ENCODE results near the gene HES2.
"Not testable (repeated sequence)": the region's sequence is repeated elsewhere in the genome, so short reads cannot be mapped to it uniquely, and the experiment has no call there.

The HES2 gene

GRCh38 chr1:6461051-6461530 is 41.4 kb upstream of the HES2 start:
- in situ Hi-C loops (cut with MboI; ENCODE audit: low sequenced_read_pairs, unreplicated experiment), result no loop called here

DNA sequence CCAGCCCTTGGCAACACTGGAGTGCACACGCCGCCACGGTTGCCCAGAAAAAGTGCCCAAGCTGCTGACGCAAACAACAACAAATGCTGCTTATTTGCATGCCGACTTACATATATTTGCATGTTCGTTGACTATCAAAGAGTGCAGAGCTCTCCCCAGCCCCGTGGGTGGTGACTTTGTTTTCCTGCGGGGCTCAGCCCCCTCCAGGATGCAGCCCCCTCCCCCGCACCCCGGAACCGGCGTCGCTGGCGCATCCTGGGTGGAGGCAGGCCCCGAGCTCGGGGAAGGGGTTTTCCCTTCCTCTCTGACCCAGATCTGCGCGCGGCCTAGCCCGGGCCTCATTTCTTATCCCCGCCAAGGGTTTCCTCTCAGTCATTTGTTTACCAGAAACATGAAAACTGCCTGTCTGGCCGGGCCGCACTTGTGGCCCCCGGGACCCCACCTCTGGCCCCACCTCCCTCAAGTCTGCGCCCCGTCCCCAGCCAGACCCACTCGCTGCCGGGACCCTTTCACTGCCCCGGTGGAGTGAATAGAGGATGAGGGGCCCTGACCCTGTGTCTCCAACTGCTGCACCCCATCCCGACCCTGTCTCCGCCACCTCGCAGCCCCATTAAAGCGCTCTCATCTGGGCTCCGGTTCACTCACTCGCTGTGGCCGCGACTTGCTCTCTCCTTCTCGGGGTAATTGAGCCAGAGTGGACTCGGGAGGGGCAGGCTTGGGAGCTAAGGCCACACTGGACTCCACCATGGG is 40.8 kb upstream of the HES2 start:
- in situ Hi-C loops (cut with MboI; ENCODE audit: low sequenced_read_pairs, unreplicated experiment), result no loop called here
- DNase-seq (ENCODE audit: low spot score), result peak; percentile 83
- TF ChIP-seq CTCF (IDR thresholded peaks at IDR 0.05; ENCODE audit: borderline replicate concordance, control extremely low read depth, extremely low read depth, insufficient read depth, missing control alignments), result no peak

More at GRCh38 chr1:6461051-6461530, 41.4 kb upstream of the HES2 start:
- no peak for TF ChIP-seq CTCF (IDR thresholded peaks at IDR 0.05; ENCODE audit: borderline replicate concordance, control extremely low read depth, extremely low read depth, insufficient read depth, missing control alignments)
- DNase-seq (ENCODE audit: low spot score), result no peak

DNA sequence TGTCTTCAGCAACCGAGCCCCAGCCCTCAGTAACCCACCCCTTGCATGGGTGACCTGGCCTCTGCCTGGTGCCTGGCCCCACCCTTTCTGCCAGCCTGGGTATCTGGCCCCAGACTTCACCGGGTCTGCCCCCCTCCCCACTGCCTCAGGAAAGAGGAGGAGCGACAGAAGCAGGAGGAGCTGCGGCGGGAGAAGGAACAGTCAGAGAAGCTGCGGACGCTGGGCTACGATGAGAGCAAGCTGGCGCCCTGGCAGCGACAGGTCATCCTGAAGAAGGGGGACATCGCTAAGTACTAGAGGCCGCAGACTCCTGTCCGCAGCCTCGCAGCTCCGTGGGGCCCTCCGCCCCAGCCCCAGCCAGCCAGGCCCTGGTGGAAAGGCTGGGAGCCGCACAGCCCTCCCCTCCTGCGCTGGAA is 40.1 kb upstream of the HES2 start:
- TF ChIP-seq CTCF (IDR thresholded peaks at IDR 0.05; ENCODE audit: borderline replicate concordance, control extremely low read depth, extremely low read depth, insufficient read depth, missing control alignments), result no peak
- no peak for DNase-seq (ENCODE audit: low spot score)
- in situ Hi-C loops (cut with MboI; ENCODE audit: low sequenced_read_pairs, unreplicated experiment), result no loop called here

GRCh38 chr1:6456800-6457466 is 37.2 kb upstream of the HES2 start:
- no peak for TF ChIP-seq CTCF (IDR thresholded peaks at IDR 0.05; ENCODE audit: borderline replicate concordance, control extremely low read depth, extremely low read depth, insufficient read depth, missing control alignments)
- no peak for DNase-seq (ENCODE audit: low spot score)
- in situ Hi-C loops (cut with MboI; ENCODE audit: low sequenced_read_pairs, unreplicated experiment), result no loop called here

GRCh38 chr1:6455752-6456520 is 36.2 kb upstream of the HES2 start:
- in situ Hi-C loops (cut with MboI; ENCODE audit: low sequenced_read_pairs, unreplicated experiment); DNase-seq (ENCODE audit: low spot score): not testable (repeated sequence)

GRCh38 chr1:6454856-6455751 is 35.4 kb upstream of the HES2 start:
- DNase-seq (ENCODE audit: low spot score), result no peak
- in situ Hi-C loops (cut with MboI; ENCODE audit: low sequenced_read_pairs, unreplicated experiment), result no loop called here
- TF ChIP-seq CTCF (IDR thresholded peaks at IDR 0.05; ENCODE audit: borderline replicate concordance, control extremely low read depth, extremely low read depth, insufficient read depth, missing control alignments), result no peak

GRCh38 chr1:6453895-6454855 is 34.5 kb upstream of the HES2 start:
- DNase-seq (ENCODE audit: low spot score); in situ Hi-C loops (cut with MboI; ENCODE audit: low sequenced_read_pairs, unreplicated experiment): not testable (repeated sequence)

Measured in GM13976 (cell line).